ENCODE results near the gene CRYBB3.
"Not testable (repeated sequence)": the region's sequence is repeated elsewhere in the genome, so short reads cannot be mapped to it uniquely, and the experiment has no call there.

The CRYBB3 gene

DNA sequence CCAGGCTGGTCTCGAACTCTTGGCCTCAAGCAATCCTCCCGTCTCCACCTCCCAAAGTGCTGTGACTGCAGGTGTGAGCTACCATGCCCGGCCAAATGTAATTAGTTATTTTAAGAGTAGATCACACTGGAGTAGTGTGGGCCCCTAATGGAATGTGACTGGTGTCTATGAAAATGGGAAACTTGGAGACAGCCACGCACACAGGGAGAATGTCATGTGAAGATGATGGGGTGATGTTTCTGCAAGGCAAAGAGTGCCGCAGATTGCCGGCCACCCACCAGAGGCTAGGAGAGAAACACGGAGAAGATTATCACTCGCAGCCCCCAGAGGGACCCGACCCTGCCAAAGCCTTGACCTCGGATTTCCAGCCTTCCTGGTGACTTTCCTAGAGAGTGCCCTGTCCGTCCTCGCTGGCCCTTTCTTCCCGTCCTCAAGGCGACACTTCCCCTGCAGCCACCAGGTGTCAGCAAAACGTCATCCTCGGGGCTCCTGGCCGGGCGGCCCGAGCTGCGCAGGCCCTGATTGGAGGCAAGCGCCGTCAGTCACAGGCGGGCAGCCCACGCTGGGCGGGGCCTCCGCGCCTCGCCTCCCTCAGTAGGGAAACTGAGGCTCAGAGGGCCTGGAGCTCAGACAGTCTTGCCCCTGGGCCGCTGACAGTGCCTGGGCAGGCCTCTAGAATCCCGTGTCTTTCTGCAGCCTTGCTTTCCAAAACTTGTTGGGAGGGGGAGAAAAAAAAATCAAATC, 36.1 kb downstream of the CRYBB3 start:
- Histone ChIP-seq H3K27me3 (ENCODE audit: insufficient read depth, low read length, poor library complexity) (no peaks in the 10 kb centered on the region), H3K9ac (ENCODE audit: low read length) (no peak overlapping the region), H3K4me2 (ENCODE audit: low read length) (no peak overlapping the region), H3K79me2 (ENCODE audit: control insufficient read depth, insufficient read depth, low read length) (no peaks in the 10 kb centered on the region), H3K56ac (ENCODE audit: low read length) (peak overlapping the region; percentile 36), H2BK120ac (ENCODE audit: low read depth, low read length) (no peak overlapping the region), H3K79me1 (ENCODE audit: low read length) (no peaks in the 10 kb centered on the region), H4K5ac (ENCODE audit: low read length) (no peak overlapping the region), H3K36me3 (ENCODE audit: control insufficient read depth, insufficient read depth, low read length) (no peaks in the 10 kb centered on the region), H3K4ac (ENCODE audit: low read depth, low read length) (no peak overlapping the region), H2BK15ac (replicated peaks; ENCODE audit: low read depth) (no peak overlapping the region), H2AK5ac (ENCODE audit: low read length) (no peak overlapping the region), H3K4me3 (ENCODE audit: low read length) (no peak overlapping the region), H3K23ac (ENCODE audit: low read length) (no peak overlapping the region), H3K27ac (ENCODE audit: low read depth, low read length) (no peak overlapping the region), H3K4me1 (ENCODE audit: control insufficient read depth, low read depth, low read length) (no peaks in the 10 kb centered on the region), H3K18ac (ENCODE audit: low read length) (no peak overlapping the region), H2BK5ac (ENCODE audit: low read length) (no peak overlapping the region), H4K8ac (ENCODE audit: low read depth, low read length) (no peak overlapping the region)
- no CpG with 5 or more reads among the region's 30 CpGs for whole genome bisulfite sequencing (ENCODE audit: extremely low coverage, insufficient coverage, low lambda C conversion rate)
- DNase-seq = peak; percentile 91

DNA sequence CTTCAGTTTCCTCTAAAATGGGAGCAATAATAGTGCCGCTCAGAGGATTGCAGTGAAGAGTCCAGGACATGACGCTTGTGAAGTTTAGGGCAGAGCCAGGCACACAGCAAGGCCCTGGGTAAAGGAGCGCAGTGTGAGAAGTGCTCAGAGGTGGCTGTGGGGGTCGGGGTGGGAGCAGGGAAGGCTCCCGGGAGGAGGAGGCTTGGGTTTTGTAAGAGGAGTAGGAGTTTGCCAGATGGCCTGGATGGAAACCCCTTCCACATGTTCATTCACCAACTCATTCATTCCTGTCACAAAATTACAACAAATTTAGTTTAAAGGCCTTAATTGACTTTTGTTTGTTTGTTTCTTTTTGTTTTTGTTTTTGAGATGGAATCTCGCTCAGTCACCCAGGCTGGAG, 36.8 kb downstream of the CRYBB3 start:
- H3K27me3 ChIP-seq (ENCODE audit: insufficient read depth, low read length, poor library complexity) = no peaks in the 10 kb centered on the region
- H2BK120ac ChIP-seq (ENCODE audit: low read depth, low read length) = no peak overlapping the region
- H3K79me1 ChIP-seq (ENCODE audit: low read length) = no peaks in the 10 kb centered on the region
- no peaks in the 10 kb centered on the region for H3K4me1 ChIP-seq (ENCODE audit: control insufficient read depth, low read depth, low read length)
- H3K4me3 ChIP-seq (ENCODE audit: low read length) = no peak overlapping the region
- no peak overlapping the region for H4K5ac ChIP-seq (ENCODE audit: low read length)
- DNase-seq = no peak
- H3K9ac ChIP-seq (ENCODE audit: low read length) = no peak overlapping the region
- H3K4ac ChIP-seq (ENCODE audit: low read depth, low read length) = no peak overlapping the region
- no peak overlapping the region for H3K18ac ChIP-seq (ENCODE audit: low read length)
- no peak overlapping the region for H3K4me2 ChIP-seq (ENCODE audit: low read length)
- H3K36me3 ChIP-seq (ENCODE audit: control insufficient read depth, insufficient read depth, low read length) = no peaks in the 10 kb centered on the region
- H3K79me2 ChIP-seq (ENCODE audit: control insufficient read depth, insufficient read depth, low read length) = no peaks in the 10 kb centered on the region
- no peak overlapping the region for H2BK15ac ChIP-seq (replicated peaks; ENCODE audit: low read depth)
- no peak overlapping the region for H2BK5ac ChIP-seq (ENCODE audit: low read length)
- no peak overlapping the region for H3K27ac ChIP-seq (ENCODE audit: low read depth, low read length)
- no peak overlapping the region for H3K56ac ChIP-seq (ENCODE audit: low read length)
- no peak overlapping the region for H4K8ac ChIP-seq (ENCODE audit: low read depth, low read length)
- WGBS (ENCODE audit: extremely low coverage, insufficient coverage, low lambda C conversion rate) = no CpG with 5 or more reads among the region's 6 CpGs
- H2AK5ac ChIP-seq (ENCODE audit: low read length) = no peak overlapping the region
- no peak overlapping the region for H3K23ac ChIP-seq (ENCODE audit: low read length)

- no CpG with 5 or more reads among the region's 4 CpGs for WGBS (ENCODE audit: extremely low coverage, insufficient coverage, low lambda C conversion rate)
- H3K79me2 ChIP-seq (ENCODE audit: control insufficient read depth, insufficient read depth, low read length) = no peaks in the 10 kb centered on the region
These were observed 37.8 kb downstream of the CRYBB3 start for GRCh38 chr22:25237503-25237902.

GRCh38 chr22:25238058-25238457, 38.4 kb downstream of the CRYBB3 start:
- not testable (repeated sequence) for H2AK5ac ChIP-seq (ENCODE audit: low read length); H2BK5ac ChIP-seq (ENCODE audit: low read length); H3K4me2 ChIP-seq (ENCODE audit: low read length); H3K9ac ChIP-seq (ENCODE audit: low read length); H3K23ac ChIP-seq (ENCODE audit: low read length); H3K79me2 ChIP-seq (ENCODE audit: control insufficient read depth, insufficient read depth, low read length); H4K8ac ChIP-seq (ENCODE audit: low read depth, low read length); H2BK120ac ChIP-seq (ENCODE audit: low read depth, low read length); H3K27me3 ChIP-seq (ENCODE audit: insufficient read depth, low read length, poor library complexity); DNase-seq; H3K4ac ChIP-seq (ENCODE audit: low read depth, low read length); H3K27ac ChIP-seq (ENCODE audit: low read depth, low read length); H2BK15ac ChIP-seq (replicated peaks; ENCODE audit: low read depth); H3K36me3 ChIP-seq (ENCODE audit: control insufficient read depth, insufficient read depth, low read length); H3K4me1 ChIP-seq (ENCODE audit: control insufficient read depth, low read depth, low read length); H3K79me1 ChIP-seq (ENCODE audit: low read length); H3K56ac ChIP-seq (ENCODE audit: low read length); H4K5ac ChIP-seq (ENCODE audit: low read length); H3K18ac ChIP-seq (ENCODE audit: low read length); H3K4me3 ChIP-seq (ENCODE audit: low read length)
- WGBS (ENCODE audit: extremely low coverage, insufficient coverage, low lambda C conversion rate) = no CpG with 5 or more reads among the region's 9 CpGs

More at GRCh38 chr22:25237503-25237902, 37.8 kb downstream of the CRYBB3 start:
- Histone ChIP-seq H3K9ac (ENCODE audit: low read length) (no peak overlapping the region), H4K8ac (ENCODE audit: low read depth, low read length) (no peak overlapping the region), H4K5ac (ENCODE audit: low read length) (no peak overlapping the region), H2BK5ac (ENCODE audit: low read length) (no peak overlapping the region), H3K27ac (ENCODE audit: low read depth, low read length) (no peak overlapping the region), H3K56ac (ENCODE audit: low read length) (no peak overlapping the region), H3K36me3 (ENCODE audit: control insufficient read depth, insufficient read depth, low read length) (no peaks in the 10 kb centered on the region), H2AK5ac (ENCODE audit: low read length) (no peak overlapping the region), H3K23ac (ENCODE audit: low read length) (no peak overlapping the region), H3K4me3 (ENCODE audit: low read length) (no peak overlapping the region), H3K4me2 (ENCODE audit: low read length) (no peak overlapping the region), H3K4ac (ENCODE audit: low read depth, low read length) (no peak overlapping the region), H3K18ac (ENCODE audit: low read length) (no peak overlapping the region), H3K4me1 (ENCODE audit: control insufficient read depth, low read depth, low read length) (no peaks in the 10 kb centered on the region), H2BK15ac (replicated peaks; ENCODE audit: low read depth) (no peak overlapping the region), H2BK120ac (ENCODE audit: low read depth, low read length) (no peak overlapping the region), H3K79me1 (ENCODE audit: low read length) (no peaks in the 10 kb centered on the region), H3K27me3 (ENCODE audit: insufficient read depth, low read length, poor library complexity) (no peaks in the 10 kb centered on the region)
- no peak for DNase-seq

DNA sequence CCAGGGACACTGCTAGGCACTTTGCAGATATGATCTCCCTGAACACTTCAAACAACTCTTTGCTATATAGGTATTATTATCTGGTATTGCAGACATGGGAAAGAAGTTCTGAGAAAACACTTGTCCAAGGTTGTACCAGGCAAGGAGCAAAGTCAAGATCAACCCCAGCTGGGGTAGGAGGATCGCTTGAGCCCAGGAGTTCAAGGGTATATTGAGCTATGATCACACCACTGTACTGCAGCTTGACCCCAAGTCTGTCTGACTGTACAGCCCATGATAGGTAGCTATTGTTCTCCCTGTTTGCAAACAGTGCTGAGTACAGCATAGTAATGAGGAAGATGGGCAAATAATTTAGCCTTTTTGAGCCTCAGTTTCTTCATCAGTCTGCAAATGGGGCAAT, 55.5 kb downstream of the CRYBB3 start:
- not testable (repeated sequence) for H3K27ac ChIP-seq (ENCODE audit: low read depth, low read length); H2BK120ac ChIP-seq (ENCODE audit: low read depth, low read length); H3K36me3 ChIP-seq (ENCODE audit: control insufficient read depth, insufficient read depth, low read length); H4K8ac ChIP-seq (ENCODE audit: low read depth, low read length); DNase-seq; H3K56ac ChIP-seq (ENCODE audit: low read length); H3K79me2 ChIP-seq (ENCODE audit: control insufficient read depth, insufficient read depth, low read length); H3K79me1 ChIP-seq (ENCODE audit: low read length); H2BK15ac ChIP-seq (replicated peaks; ENCODE audit: low read depth); H3K27me3 ChIP-seq (ENCODE audit: insufficient read depth, low read length, poor library complexity); H3K4me2 ChIP-seq (ENCODE audit: low read length); H2BK5ac ChIP-seq (ENCODE audit: low read length); H3K9ac ChIP-seq (ENCODE audit: low read length); H3K4me3 ChIP-seq (ENCODE audit: low read length); H3K18ac ChIP-seq (ENCODE audit: low read length); H3K4me1 ChIP-seq (ENCODE audit: control insufficient read depth, low read depth, low read length); H4K5ac ChIP-seq (ENCODE audit: low read length); H3K23ac ChIP-seq (ENCODE audit: low read length); H2AK5ac ChIP-seq (ENCODE audit: low read length); H3K4ac ChIP-seq (ENCODE audit: low read depth, low read length)
- no CpG with 5 or more reads among the region's 1 CpG for WGBS (ENCODE audit: extremely low coverage, insufficient coverage, low lambda C conversion rate)
